Amniotic stem cell (primary cell): ENCODE measurements around the gene GPR148.

ENCODE experiments used
- DNase-seq: peaks from one replicate; lab custom pipeline; 2025; lab: John Stamatoyannopoulos, UW

The GPR148 gene

GRCh38 chr2:130749641-130750040, 20.8 kb downstream of the GPR148 start:
- DNase-seq, result no peak

DNA sequence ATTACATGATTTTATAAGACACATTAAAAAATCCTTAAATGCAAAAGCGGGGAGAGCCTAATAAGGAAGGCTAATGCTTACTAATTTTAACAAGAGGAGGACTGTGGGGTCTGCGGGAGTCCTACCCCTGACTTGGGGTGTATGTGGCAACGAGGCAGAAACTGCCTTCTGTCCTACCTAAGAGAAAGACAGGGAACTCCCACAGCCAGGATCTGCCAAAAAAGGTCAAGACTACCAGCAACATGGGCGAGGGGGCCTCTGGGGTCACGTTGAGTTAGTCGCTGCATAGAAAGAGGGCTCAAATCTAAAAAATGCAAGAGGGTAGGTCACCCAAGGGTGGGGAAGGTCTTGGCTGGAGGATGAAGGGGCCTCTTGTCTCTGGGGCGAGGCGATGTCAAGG, 25.9 kb downstream of the GPR148 start:
- no peak for DNase-seq

DNA sequence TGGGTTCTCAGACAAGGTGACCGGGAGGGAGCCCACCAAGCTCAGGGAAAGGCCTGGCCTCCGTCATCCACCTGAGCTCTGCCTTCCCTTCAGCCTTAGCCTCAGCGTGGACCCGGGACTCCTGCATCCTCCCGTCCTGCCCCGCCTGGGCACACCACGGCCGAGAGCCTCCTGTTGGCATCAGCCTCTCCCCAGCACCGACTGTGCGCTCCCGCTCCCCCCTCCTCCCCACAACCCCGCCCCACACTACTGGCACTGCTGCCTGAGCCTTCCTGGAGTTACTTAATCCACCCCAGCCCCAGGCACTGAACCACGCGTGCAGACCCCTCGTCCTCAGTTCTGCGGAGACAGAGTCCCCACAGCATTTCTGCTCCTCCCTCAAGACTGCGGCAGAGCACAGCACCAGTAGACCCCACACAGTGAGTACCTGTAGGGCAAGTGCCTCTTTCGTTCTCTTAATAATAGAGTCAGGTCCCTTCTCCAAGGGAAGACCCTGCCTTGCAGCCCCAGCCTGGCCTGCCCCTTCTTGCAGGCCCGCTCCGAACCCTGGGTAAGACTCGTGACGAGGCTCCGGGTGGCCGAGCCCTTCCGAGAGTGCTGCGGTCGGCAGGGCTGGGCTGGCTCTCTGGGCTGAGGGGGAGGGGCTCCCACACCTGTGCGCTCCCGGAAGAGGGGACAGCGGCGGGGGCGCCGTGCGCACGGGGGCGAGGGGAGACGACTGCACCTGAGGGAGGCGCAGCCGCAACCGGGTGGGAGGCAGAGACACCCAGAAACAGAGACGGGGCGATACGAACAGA, 26.6 kb downstream of the GPR148 start, which contains the start of gene AMER3:
Gene AMER3 (plus strand): TSS at position 285 of the 797 bp plus-strand sequence. CDS start 6,533 bp downstream, outside the sequence.
- no peak for DNase-seq

GRCh38 chr2:130756053-130756873, 27.4 kb downstream of the GPR148 start:
- no peak for DNase-seq

GRCh38 chr2:130756874-130757668, 28.2 kb downstream of the GPR148 start:
- no peak for DNase-seq

DNA sequence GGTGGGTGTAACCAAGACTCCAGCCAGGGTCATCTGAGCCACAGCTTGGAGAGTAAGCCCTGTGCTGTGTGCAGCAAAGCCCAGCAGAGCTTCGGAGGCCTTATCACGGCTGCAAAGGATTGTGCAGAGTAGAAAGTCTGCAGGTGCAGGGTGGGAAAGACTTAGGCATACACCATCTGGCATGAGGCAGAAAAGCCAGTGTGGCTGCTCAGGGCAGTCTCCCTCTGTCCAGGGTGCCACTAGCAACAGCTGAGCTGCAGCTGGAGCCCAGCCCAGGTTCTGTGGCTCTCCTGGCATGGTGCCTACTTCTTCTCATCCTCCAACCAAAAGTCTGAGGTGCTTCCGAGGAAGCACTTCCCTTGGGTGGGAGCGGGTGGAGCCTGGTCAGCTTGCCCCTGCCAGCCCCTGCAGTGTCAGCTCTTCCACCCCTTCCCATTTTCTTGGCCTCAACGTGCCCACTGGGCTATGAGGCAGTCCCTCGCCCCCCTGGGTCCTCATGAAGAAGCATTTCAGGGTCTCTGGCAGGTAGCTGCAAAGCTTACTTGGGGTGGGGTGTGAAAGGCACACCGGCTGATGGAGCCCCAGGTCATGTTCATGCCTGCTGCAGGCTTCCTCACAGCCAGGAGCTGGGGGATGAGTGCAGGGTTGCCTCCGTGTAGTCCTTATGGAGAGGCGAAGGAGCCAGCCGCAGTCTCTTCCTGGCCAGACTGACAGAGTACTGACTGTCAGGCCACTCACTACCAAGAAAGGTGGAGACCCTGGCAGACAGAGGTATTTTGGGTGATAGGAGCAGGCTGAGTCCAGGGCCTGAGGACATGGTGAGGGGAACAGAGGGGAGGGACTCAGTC, 31.3 kb downstream of the GPR148 start:
- no peak for DNase-seq

DNA sequence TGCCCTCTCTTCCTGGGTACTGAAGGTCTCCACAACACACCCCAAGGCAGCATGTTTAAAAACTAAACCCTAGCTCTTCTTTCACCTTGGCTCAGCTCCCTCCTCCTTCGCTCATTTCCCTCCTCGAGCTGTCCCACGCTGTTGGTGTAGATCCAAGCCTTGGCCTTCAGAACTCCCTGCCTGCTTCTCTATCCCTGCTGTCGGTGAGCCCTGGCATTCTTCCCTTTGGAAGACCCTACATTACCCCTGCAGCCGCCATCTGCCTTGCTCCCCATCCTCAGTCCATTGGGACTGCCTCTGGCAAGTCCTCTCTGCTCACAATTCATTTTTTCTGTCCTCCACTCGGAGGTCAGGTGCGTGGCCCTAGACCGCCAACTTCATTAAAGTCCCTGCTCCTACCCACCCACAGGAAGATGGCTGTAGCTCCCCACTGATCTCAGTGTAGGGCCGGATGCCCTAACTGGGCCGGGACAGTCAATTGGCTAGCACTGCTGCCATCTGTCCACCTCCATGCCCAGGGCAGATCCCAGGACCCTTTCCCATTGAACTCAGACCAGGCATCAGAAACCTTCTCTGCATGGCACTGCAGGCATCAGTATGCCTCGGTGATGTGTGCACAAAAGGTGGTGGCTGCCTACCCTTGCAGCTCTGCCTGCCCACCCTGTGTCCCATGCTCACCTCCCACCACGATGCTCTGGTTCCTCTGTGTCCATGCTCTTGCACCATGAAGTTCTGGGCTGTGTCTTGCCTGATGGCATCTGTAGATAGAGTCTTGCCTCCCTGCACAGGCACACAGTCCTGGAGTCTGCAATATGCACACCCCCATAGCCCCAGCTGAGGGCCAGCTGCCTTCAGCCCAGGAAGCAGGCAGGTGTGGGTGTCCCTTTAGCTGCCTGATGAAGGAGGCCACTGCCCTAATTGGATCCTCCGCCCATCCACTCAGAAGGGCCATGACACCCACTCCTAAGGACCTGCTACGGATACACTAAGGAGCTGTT, 32.2 kb downstream of the GPR148 start:
- DNase-seq, result no peak

- DNase-seq, result no peak
These were observed 33.4 kb downstream of the GPR148 start for GRCh38 chr2:130762031-130762909.

DNA sequence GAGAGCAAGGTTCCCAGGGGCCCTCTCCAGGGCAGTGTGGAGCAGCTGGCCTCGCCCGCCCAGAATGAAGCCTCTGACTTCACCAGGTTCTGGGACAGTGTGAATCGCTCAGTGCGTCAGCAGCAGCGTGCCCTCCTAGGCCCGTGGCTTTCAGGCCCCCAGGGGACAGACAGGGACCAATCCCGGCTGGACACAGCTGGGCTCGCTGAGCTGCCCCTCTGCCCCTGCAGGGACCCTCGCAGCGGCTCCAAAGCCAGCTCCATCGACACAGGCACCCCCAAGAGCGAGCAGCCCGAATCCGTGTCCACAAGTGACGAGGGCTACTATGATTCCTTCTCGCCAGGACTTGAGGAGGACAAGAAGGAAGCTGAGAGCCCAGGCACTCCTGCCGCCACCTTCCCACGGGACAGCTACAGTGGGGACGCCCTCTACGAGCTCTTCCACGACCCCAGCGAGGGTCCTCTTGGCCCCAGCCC, 34.1 kb downstream of the GPR148 start:
- no peak for DNase-seq

GRCh38 chr2:130763405-130763804, 34.5 kb downstream of the GPR148 start:
- DNase-seq, result no peak

DNA sequence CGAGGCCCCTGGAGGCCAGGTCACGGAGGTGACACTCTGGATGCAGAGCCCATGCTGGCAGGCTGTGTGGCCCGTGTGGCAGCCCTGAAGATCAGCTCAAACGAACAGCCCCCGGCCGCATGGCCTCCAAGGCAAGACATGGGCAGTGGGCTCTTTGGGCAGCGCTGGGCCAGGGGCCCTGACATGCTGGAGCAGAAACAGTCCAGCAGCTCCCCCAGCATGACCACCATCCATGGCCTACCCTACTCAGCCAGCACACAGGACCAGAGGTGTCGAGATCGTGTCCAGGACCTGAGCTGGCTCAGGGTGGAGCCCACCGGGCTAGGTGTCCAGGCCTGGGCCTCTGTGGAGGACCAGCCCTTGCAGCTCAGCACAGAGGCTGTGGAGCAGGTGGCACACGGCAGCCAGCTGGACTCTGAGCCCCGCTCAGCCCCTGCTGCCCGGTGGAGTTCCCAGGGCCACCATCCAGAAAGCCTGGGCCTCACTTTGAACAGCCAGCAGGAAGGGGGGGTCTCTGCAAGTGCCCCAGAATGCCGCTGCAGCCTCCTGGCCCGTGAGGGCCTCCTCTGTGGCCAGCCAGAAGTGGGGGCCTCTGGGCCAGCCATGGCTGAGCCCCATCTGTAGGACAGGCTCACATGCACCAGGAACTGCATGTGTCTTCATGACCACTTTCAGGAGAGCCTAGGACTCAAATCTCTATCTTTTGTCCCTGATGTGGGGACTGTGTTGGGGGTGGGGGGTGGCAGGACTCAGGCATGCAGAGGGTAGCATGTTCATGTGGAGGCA, 35.4 kb downstream of the GPR148 start:
- DNase-seq, result no peak

DNA sequence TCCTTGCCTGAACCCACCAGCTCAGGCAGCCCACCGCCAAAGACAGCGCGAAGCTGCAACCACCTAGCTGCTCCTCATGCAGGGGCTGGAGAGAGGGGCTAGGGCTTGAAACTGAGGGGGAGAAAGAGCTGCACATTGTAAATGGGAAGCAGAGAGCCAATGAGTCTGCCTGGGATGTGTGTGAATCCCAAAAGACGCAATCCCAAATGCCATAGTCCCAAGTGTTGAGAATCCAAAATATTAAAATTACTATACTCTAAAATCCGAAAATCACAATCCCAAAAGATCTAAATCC, 35.9 kb downstream of the GPR148 start:
- no peak for DNase-seq

GRCh38 chr2:130765464-130765863, 36.6 kb downstream of the GPR148 start:
- no peak for DNase-seq

- DNase-seq, result no peak
These were observed 37.2 kb downstream of the GPR148 start for GRCh38 chr2:130766037-130766436.

DNA sequence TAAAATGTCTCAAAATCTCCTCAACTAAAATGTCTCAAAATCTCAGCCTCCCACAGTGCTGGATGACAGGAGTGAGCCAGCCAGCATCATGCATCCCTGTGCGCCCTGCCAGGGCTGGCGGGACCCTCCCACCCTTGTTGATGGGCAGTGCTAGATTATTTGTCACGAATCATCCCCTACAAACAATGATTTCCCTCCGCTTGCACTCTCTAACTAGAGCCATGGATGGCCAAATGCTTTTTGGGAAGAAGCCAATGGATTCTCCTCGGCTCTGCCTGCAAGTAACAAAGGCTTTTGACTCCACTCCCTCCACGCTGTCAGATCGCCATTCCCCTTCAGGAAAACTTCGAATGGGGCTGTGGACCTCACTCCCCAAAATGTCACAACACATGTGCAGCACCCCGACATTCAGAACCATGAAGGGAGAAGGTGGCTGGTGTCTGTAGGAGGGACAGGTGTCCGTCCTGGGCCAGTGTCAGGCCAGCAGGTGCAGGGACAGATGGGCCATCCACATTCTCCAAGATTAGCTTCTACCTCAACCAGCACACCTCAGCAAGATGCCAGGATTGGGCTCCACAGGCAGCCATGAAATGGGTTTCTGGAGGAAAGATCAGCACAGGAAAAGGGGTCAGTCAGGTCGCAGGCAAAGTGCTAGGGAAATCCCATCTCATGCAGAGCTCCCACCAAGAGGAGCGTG, 38.0 kb downstream of the GPR148 start:
- no peak for DNase-seq

GRCh38 chr2:130767408-130767775, 38.5 kb downstream of the GPR148 start:
- DNase-seq, result no peak

GRCh38 chr2:130768191-130768855, 39.5 kb downstream of the GPR148 start:
- DNase-seq, result no peak
